Heart right ventricle (tissue), 16 donors: ENCODE data around the gene RPS17. TPM values are rescaled to one million over a fixed set of nuclear protein-coding genes. Genes with fewer than 3 reads are reported as not detected.
"Not testable (repeated sequence)": the region's sequence is repeated elsewhere in the genome, so short reads cannot be mapped to it uniquely, and the experiment has no call there.

ENCODE experiments used
- ATAC-seq, 8 donors: fragments of 200-7000 bp; cut with Tn5 transposase; one replicate each; pipeline ENCODE4 v1.9.1; 2020; ENCODE audit warnings: mild to moderate bottlenecking in 8 of 8, moderate library complexity in 8 of 8, moderate number of reproducible peaks in 1 of 8
- DNase-seq, 2 donors: peaks; one replicate each; pipeline ENCODE4 v3.0.0-alpha.2; 2020
- H3K27ac ChIP-seq, 10 donors: fragments of 200-600 bp; sonication (generic) in 2 of 10; one replicate each; pipeline versions ENCODE4 v1.5.0 to v1.8.0; 2020 to 2022; ENCODE audit warnings: mild to moderate bottlenecking in 3 of 10
- H3K27me3 ChIP-seq, 7 donors: fragments of 200-600 bp; one replicate each; pipeline ENCODE4 v1.8.0; 2021 to 2022; ENCODE audit warnings: mild to moderate bottlenecking in 2 of 7
- H3K36me3 ChIP-seq, 9 donors: fragments of 200-600 bp; sonication (generic) in 1 of 9; one replicate each; pipeline versions ENCODE4 v1.5.0 to v1.8.0; 2020 to 2022; ENCODE audit warnings: mild to moderate bottlenecking in 2 of 9
- H3K4me1 ChIP-seq, 9 donors: fragments of 200-600 bp; sonication (generic) in 1 of 9; one replicate each; pipeline versions ENCODE4 v1.5.0 to v1.8.0; 2020 to 2022; ENCODE audit warnings: mild to moderate bottlenecking in 4 of 9
- H3K4me3 ChIP-seq, 10 donors: fragments of 200-600 bp; sonication (generic) in 2 of 10; one replicate each; pipeline versions ENCODE4 v1.5.0 to v1.8.0; 2020 to 2022; ENCODE audit warnings: mild to moderate bottlenecking in 7 of 10, moderate library complexity in 2 of 10
- H3K9me3 ChIP-seq, 11 donors: fragments of 200-600 bp in 10 of 11; sonication (generic) in 2 of 11; one replicate each; pipeline versions ENCODE4 v1.5.0 to v1.8.0; 2013 to 2022; ENCODE audit warnings: mild to moderate bottlenecking in 2 of 11, control low read depth in 1 of 11, moderate library complexity in 1 of 11
- WGBS, 2 donors: extraction: QIAGEN DNeasy Blood & Tissue Kit; methylation state at CpG; one replicate each; pipeline ENCODE4 v1.1.7; 2013; ENCODE audit warnings: inconsistent platforms in 1 of 2; 5-methylcytosine and 5-hydroxymethylcytosine counted together
- intact Hi-C, 10 donors: fragments of 100-400 bp; cut with DNase I; formaldehyde crosslinking; loops; one replicate each; pipeline versions ENCODE4 v1.11.1 to v1.14.2; 2022
- polyA plus RNA-seq, 2 donors: library from polyadenylated mRNA; stranded (reverse); fragments of 200-250 nt; gene quantifications; one replicate each; pipeline ENCODE4 v1.2.3, GENCODE V29; 2013
- total RNA-seq, 10 donors: library from RNA; stranded (reverse); fragmentation: NEBNext Ultra II Directional in 3 of 10; extraction: Animal tissue kit (Norgen Biotek cat#: 25700) in 3 of 10; gene quantifications; one replicate each; pipeline versions ENCODE4 v1.2.1 to v1.2.4, GENCODE V29; 2021 to 2023
- donor health status: Arrhythmogenic right ventricular cardiomyopathy.
- donor health status: ischemic (EF 13 %, LVEDD 7.1; RV severe dilation, severe dysfunction).
- donor health status: healthy with polysubstance abuse.
- donor health status: DM: no; HTN: yes; CAD: no.
- donor health status: DM: no; HTN: no; CAD: no.
- donor health status: ischemic (EF 25% LVEDD 6.9; RV normal size, moderate dysfunction).
- donor health status: ischemic (EF 25% LVEDD 5.7; RV mildly dilated, moderate dysfunction).
- donor health status: healthy.
- donor health status: DM: yes; HTN: yes; CAD: no.
- donor health status: Ischemic cardiomyopathy.
- donor health status: ischemic (EF 35%, LVEDD 5.7; RV mildly dilated, moderate dysfunction).
- donor health status: nonischemic (EF 11% LVEDD 7.7; RV severe dilation, severe dysfunction).
- donor health status: DM: yes; HTN: yes; CAD: no.
- donor health status: PGD.
- donor health status: ischemic (EF 29% LVEDD 5.4; RV normal size, mild dysfunction).
- donor health status: nonischemic (EF 23%, LVEDD 6.1; RV moderate dilation, normal function).

Gene RPS17
- total and polyA plus RNA-seq, 12 donors = 675 to 3,888 (median 778) TPM

DNA sequence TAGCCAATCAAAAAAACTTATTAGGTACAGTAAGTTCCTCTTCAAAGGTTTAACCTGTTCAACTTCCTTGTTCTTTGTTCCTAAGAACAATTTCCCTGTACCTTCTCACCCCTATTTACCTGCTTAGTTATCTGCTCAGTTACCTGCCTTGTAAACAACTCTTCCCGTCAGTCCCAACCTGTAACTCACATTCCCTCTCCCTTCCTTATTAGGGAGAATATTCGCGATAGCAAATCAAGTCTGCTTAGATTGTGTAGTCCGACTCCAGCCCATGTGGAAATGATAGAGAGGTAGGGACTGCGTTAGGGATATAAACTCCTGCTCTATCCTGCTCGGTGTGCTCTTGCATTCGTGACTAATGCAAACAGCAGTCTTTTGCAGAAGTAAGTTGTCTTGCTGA is 53.2 kb downstream of the RPS17 start:
- intact Hi-C loops, H3K27me3 ChIP-seq, H3K4me1 ChIP-seq, H3K27ac ChIP-seq, H3K9me3 ChIP-seq, ATAC-seq, H3K36me3 ChIP-seq, DNase-seq, H3K4me3 ChIP-seq: not testable (repeated sequence)
- 84 to 87% methylated on average over 7 of the region's 7 CpGs for WGBS, 2 donors

Other genes starting within 250 kb of the RPS17 start
- gene GOLGA6L10, start 191.0 kb downstream of the RPS17 start, total RNA-seq = 1 to 10 TPM in 2 of 10 donors, under 1 TPM in 8; 0.34 to 2.6 (median 0.62) TPM
- 1 to 10 TPM in 1 of 2 donors, under 1 TPM in 1; 0.58 to 5.3 TPM for gene GOLGA6L10, start 191.0 kb downstream of the RPS17 start, polyA plus RNA-seq
- gene GOLGA6L9, start 110.6 kb downstream of the RPS17 start, total RNA-seq = 1 to 10 TPM in 6 of 10 donors, under 1 TPM in 4; 0.66 to 1.6 (median 1.1) TPM
- 10 to 100 TPM in 1 of 2 donors, 1 to 10 TPM in 1; 1.4 to 33.6 TPM for gene GOLGA6L9, start 110.6 kb downstream of the RPS17 start, polyA plus RNA-seq
- 1 to 10 TPM in 7 of 10 donors, under 1 TPM in 3; 0.38 to 5.2 (median 1.5) TPM for gene CPEB1, start 106.9 kb upstream of the RPS17 start, total RNA-seq
- gene CPEB1, start 106.9 kb upstream of the RPS17 start, polyA plus RNA-seq = under 1 TPM; 0.20 to 0.37 TPM
- 1 to 10 TPM in 1 of 10 donors, under 1 TPM in 5, not detected in 4; 0.12 to 1.4 (median 0.40) TPM for gene AP3B2, start 169.4 kb upstream of the RPS17 start, total RNA-seq
- under 1 TPM; 0.16 to 0.51 TPM for gene AP3B2, start 169.4 kb upstream of the RPS17 start, polyA plus RNA-seq